ENCODE data around the gene SP2. TPM values are rescaled to one million over a fixed set of nuclear protein-coding genes. Genes with fewer than 3 reads are reported as not detected.
A peak's percentile ranks its signal among the peaks of the same experiment; 100 is the strongest.

The SP2 gene
- total and polyA plus RNA-seq, 2 of the 13 experiments (the other 11 are each of a cell fraction or from before 2014, with no cell fraction given) = 1.4 to 4.8 TPM

- TF ChIP-seq DPF2 (CRISPR knock-in tag; IDR thresholded peaks at IDR 0.05; ENCODE audit: borderline replicate concordance, low read depth) (peak; percentile 61; the same call in 1 of the 2 replicates), TARDBP (CRISPR knock-in tag; IDR thresholded peaks at IDR 0.05) (0 out of 2 replicates have a peak, but pooled peaks have one; percentile 7), RFXAP (CRISPR knock-in tag; IDR thresholded peaks at IDR 0.05; ENCODE audit: borderline replicate concordance) (no peak), ZNF678 (CRISPR knock-in tag; IDR thresholded peaks at IDR 0.05) (peak; percentile 45; the same call in 1 of the 2 replicates), RNF219 (CRISPR knock-in tag; IDR thresholded peaks at IDR 0.05) (no peak), PRDM15 (CRISPR knock-in tag; IDR thresholded peaks at IDR 0.05) (no peak), ZNF18 (CRISPR knock-in tag; IDR thresholded peaks at IDR 0.05; ENCODE audit: insufficient replicate concordance) (peak; percentile 9), ZNF414 (CRISPR knock-in tag; IDR thresholded peaks at IDR 0.05) (peak; percentile 36; the same call in 1 of the 2 replicates), KLF13 (CRISPR knock-in tag; IDR thresholded peaks at IDR 0.05) (no peak), TGIF2 (CRISPR knock-in tag; IDR thresholded peaks at IDR 0.05) (0 out of 2 replicates have a peak, but pooled peaks have one; percentile 16), GATAD2A (CRISPR knock-in tag; IDR thresholded peaks at IDR 0.05) (peak; percentile 74), NRL (CRISPR knock-in tag; IDR thresholded peaks at IDR 0.05; ENCODE audit: borderline replicate concordance) (0 out of 2 replicates have a peak, but pooled peaks have one; percentile 32), ZNF598 (CRISPR knock-in tag; IDR thresholded peaks at IDR 0.05; ENCODE audit: borderline replicate concordance) (peak; percentile 33; the same call in 1 of the 2 replicates), ZFP82 (CRISPR knock-in tag; IDR thresholded peaks at IDR 0.05; ENCODE audit: borderline replicate concordance) (0 out of 2 replicates have a peak, but pooled peaks have one; percentile 47), SMAD3 (CRISPR knock-in tag; IDR thresholded peaks at IDR 0.05) (peak; percentile 33; the same call in 1 of the 2 replicates), CREB1 (IDR thresholded peaks at IDR 0.05) (no peak), CREB1 (CRISPR knock-in tag; IDR thresholded peaks at IDR 0.05) (no peak), DDIT3 (CRISPR knock-in tag; IDR thresholded peaks at IDR 0.05) (no peak), ZNF547 (CRISPR knock-in tag; IDR thresholded peaks at IDR 0.05) (no peak)
Measured at GRCh38 chr17:47948706-47949196, 52.7 kb downstream of the SP2 start (continued).

Measured in HepG2 (cell line).